HCT116 (cell line): ENCODE results near the gene ZC3H12A. TPM values are rescaled to one million over a fixed set of nuclear protein-coding genes. Genes with fewer than 3 reads are reported as not detected.

Source experiments
- ATAC-seq: fragments of 200-7000 bp; cut with Tn5 transposase; 2 replicates; pipeline ENCODE4 v1.9.1; 2020; ENCODE audit warnings: mild to moderate bottlenecking, moderate library complexity
- BruUV-seq: library from RNA; stranded (reverse); fragments of 400-500 nt; replicated peaks from 2 replicates; lab custom pipeline; 2021; lab: Mats Ljungman, UMichigan
- CTCF ChIA-PET: fragments of 300-600 bp; sonication (Branson Sonifier 250); formaldehyde crosslinking; loops from one replicate; lab custom pipeline; 2021; ENCODE audit warnings: antibody characterized with exemption; lab: Charles Lee
- POLR2A ChIA-PET: fragments of 300-600, 350-600 bp; sonication (Branson Sonifier 250); formaldehyde crosslinking; loops from one replicate; lab custom pipeline; 2021; ENCODE audit warnings: antibody characterized with exemption; lab: Charles Lee
- RAD21 ChIA-PET, 2 experiments: fragments of 300-600 bp; sonication (Branson Sonifier 250); formaldehyde crosslinking; loops; one replicate each; lab custom pipeline; 2023; ENCODE audit warnings: low total read pairs in 2 of 2; ENCODE audit not compliant: uncharacterized antibody in 2 of 2, unreplicated experiment in 2 of 2, low non-redundant PET in 1 of 2; lab: Charles Lee
- DNase-seq: peaks from one replicate; pipeline ENCODE4 v3.0.0-alpha.2; 2010; ENCODE audit warnings: low read depth, low spot score
- H2AFZ ChIP-seq: fragments of 200-600 bp; shearing (Covaris generic), sonication (generic); 2 replicates; pipeline ENCODE4 v1.6.1; 2017; ENCODE audit warnings: low read depth, mixed run types, mixed read lengths, antibody characterized with exemption, low read length; ENCODE audit not compliant: poor library complexity, severe bottlenecking
- H3K27ac ChIP-seq: 2 replicates; pipeline ENCODE4 v1.5.1; 2012; ENCODE audit warnings: low read depth, low read length
- H3K27me3 ChIP-seq: fragments of 200-600 bp; sonication (generic); 2 replicates; pipeline ENCODE4 v1.6.1; 2016; ENCODE audit warnings: mixed run types, low read length, mixed read lengths; ENCODE audit not compliant: insufficient read depth
- H3K36me3 ChIP-seq, 2 experiments: fragments of 200-500 bp in 1 of 2; fragments of 200-600 bp in 1 of 2; sonication (Bioruptor generic) in 1 of 2; sonication (generic) in 1 of 2; 2 replicates each; pipeline versions ENCODE4 v1.5.1 to v1.6.1; 2014 to 2016; ENCODE audit warnings: low read length in 2 of 2, inconsistent platforms in 1 of 2, mixed read lengths in 1 of 2, mixed run types in 1 of 2; ENCODE audit not compliant: insufficient read depth in 2 of 2, control insufficient read depth in 1 of 2
- H3K4me1 ChIP-seq, 2 experiments: fragments of 200-600 bp in 1 of 2; sonication (generic) in 1 of 2; 2 replicates each; pipeline versions ENCODE4 v1.5.1 to v1.6.1; 2012 to 2017; ENCODE audit warnings: low read length in 2 of 2, inconsistent platforms in 1 of 2, mild to moderate bottlenecking in 1 of 2, mixed read lengths in 1 of 2, mixed run types in 1 of 2, moderate library complexity in 1 of 2; ENCODE audit not compliant: insufficient read depth in 2 of 2, control insufficient read depth in 1 of 2
- H3K4me2 ChIP-seq: fragments of 200-600 bp; sonication (generic); 2 replicates; pipeline ENCODE4 v1.6.1; 2017; ENCODE audit warnings: mixed run types, low read length, mixed read lengths
- H3K4me3 ChIP-seq, 2 experiments: fragments of 200-600 bp in 1 of 2; sonication (generic) in 1 of 2; replicated peaks in 1 of 2; 2 replicates each; pipeline ENCODE4 v1.5.1; 2011 to 2016; ENCODE audit warnings: low read length in 2 of 2, control low read depth in 1 of 2, low read depth in 1 of 2, mild to moderate bottlenecking in 1 of 2, mixed read lengths in 1 of 2, mixed run types in 1 of 2
- H3K79me2 ChIP-seq: fragments of 200-600 bp; sonication (generic); 2 replicates; pipeline ENCODE4 v1.6.1; 2017; ENCODE audit warnings: mild to moderate bottlenecking, mixed run types, low read length, moderate library complexity, mixed read lengths; ENCODE audit not compliant: insufficient read depth
- H3K9ac ChIP-seq: fragments of 200-600 bp; sonication (generic); 2 replicates; pipeline ENCODE4 v1.6.1; 2016; ENCODE audit warnings: low read length, mixed read lengths
- H3K9me2 ChIP-seq: fragments of 200-600 bp; sonication (generic), shearing (Covaris generic); 2 replicates; pipeline ENCODE4 v1.6.1; 2017; ENCODE audit warnings: mixed run types, mild to moderate bottlenecking, moderate library complexity; ENCODE audit not compliant: insufficient read depth
- H3K9me3 ChIP-seq, 2 experiments: fragments of 200-500 bp in 1 of 2; fragments of 200-600 bp in 1 of 2; sonication (Bioruptor generic) in 1 of 2; sonication (generic) in 1 of 2; 2 replicates each; pipeline ENCODE4 v1.6.1; 2014 to 2017; ENCODE audit warnings: low read length in 2 of 2, mixed read lengths in 2 of 2, inconsistent platforms in 1 of 2, low read depth in 1 of 2, mild to moderate bottlenecking in 1 of 2, mixed run types in 1 of 2, moderate library complexity in 1 of 2; ENCODE audit not compliant: control insufficient read depth in 1 of 2, insufficient read depth in 1 of 2
- H4K20me1 ChIP-seq: fragments of 200-600 bp; sonication (generic), shearing (Covaris generic); 2 replicates; pipeline ENCODE4 v1.6.1; 2017; ENCODE audit warnings: mixed run types, mild to moderate bottlenecking, moderate library complexity; ENCODE audit not compliant: insufficient read depth
- ATF3 ChIP-seq: IDR thresholded peaks from 2 replicates; pipeline ENCODE4 v1.6.1; 2012
- CTCF ChIP-seq, 3 experiments: fragments of 200-600 bp in 1 of 3; sonication (generic) in 1 of 3; IDR thresholded peaks in 2 of 3; conservative IDR thresholded peaks in 1 of 3; 2 replicates each; pipeline ENCODE4 v1.5.1; 2012 to 2017; ENCODE audit warnings: low read depth in 2 of 3, low read length in 2 of 3, antibody characterized with exemption in 1 of 3, borderline replicate concordance in 1 of 3, control low read depth in 1 of 3, mild to moderate bottlenecking in 1 of 3, mixed read lengths in 1 of 3, mixed run types in 1 of 3, moderate library complexity in 1 of 3; ENCODE audit not compliant: insufficient read depth in 1 of 3
- EGR1 ChIP-seq: IDR thresholded peaks from 2 replicates; pipeline ENCODE4 v1.6.1; 2012; ENCODE audit warnings: low read depth
- ELF1 ChIP-seq: IDR thresholded peaks from 2 replicates; pipeline ENCODE4 v1.6.1; 2012; ENCODE audit warnings: low read depth, borderline replicate concordance
- EZH2 ChIP-seq: fragments of 200-600 bp; sonication (generic); IDR thresholded peaks from 2 replicates; pipeline ENCODE4 v1.6.1; 2017; ENCODE audit warnings: antibody characterized with exemption, mixed run types
- EZH2phosphoT487 ChIP-seq: fragments of 200-600 bp; IDR thresholded peaks from 2 replicates; pipeline ENCODE4 v1.6.1; 2018; ENCODE audit warnings: antibody characterized with exemption, borderline replicate concordance
- FOSL1 ChIP-seq: IDR thresholded peaks from 2 replicates; pipeline ENCODE4 v1.6.1; 2012; ENCODE audit warnings: low read depth
- JUND ChIP-seq: IDR thresholded peaks from 2 replicates; pipeline ENCODE4 v1.6.1; 2012
- POLR2A ChIP-seq: IDR thresholded peaks from 2 replicates; pipeline ENCODE4 v1.7.0; 2011; ENCODE audit warnings: borderline replicate concordance; ENCODE audit not compliant: insufficient read depth, insufficient read length; ENCODE audit errors: extremely low read depth
- POLR2AphosphoS5 ChIP-seq: IDR thresholded peaks from 2 replicates; pipeline ENCODE4 v1.6.1; 2011; ENCODE audit warnings: mild to moderate bottlenecking, low read depth, low read length, moderate library complexity
- RAD21 ChIP-seq: IDR thresholded peaks from 2 replicates; pipeline ENCODE4 v1.6.1; 2012; ENCODE audit warnings: low read depth, mild to moderate bottlenecking
- SIN3A ChIP-seq: IDR thresholded peaks from 2 replicates; pipeline ENCODE4 v1.6.1; 2012; ENCODE audit warnings: low read depth
- SP1 ChIP-seq: IDR thresholded peaks from 2 replicates; pipeline ENCODE4 v1.6.1; 2012; ENCODE audit warnings: low read depth
- SRF ChIP-seq: IDR thresholded peaks from 2 replicates; pipeline ENCODE4 v1.6.1; 2012; ENCODE audit warnings: low read depth
- YY1 ChIP-seq: IDR thresholded peaks from 2 replicates; pipeline ENCODE4 v1.6.1; 2011; ENCODE audit warnings: low read length, low read depth, moderate library complexity, mild to moderate bottlenecking; ENCODE audit not compliant: insufficient replicate concordance; ENCODE audit errors: extremely low read depth
- ZBTB33 ChIP-seq: IDR thresholded peaks from 2 replicates; pipeline ENCODE4 v1.6.1; 2011; ENCODE audit warnings: mild to moderate bottlenecking, low read length, moderate library complexity; ENCODE audit not compliant: insufficient replicate concordance; ENCODE audit errors: extremely low read depth
- ZFX ChIP-seq: fragments of 450-650 bp; IDR thresholded peaks from 2 replicates; pipeline ENCODE4 v1.6.1; 2017
- ZNF274 ChIP-seq: fragments of 200-500 bp; sonication (Bioruptor generic); IDR thresholded peaks from 2 replicates; pipeline ENCODE4 v1.6.1; 2014; ENCODE audit warnings: mild to moderate bottlenecking, low read depth, low read length, inconsistent platforms
- intact Hi-C: fragments of 100-400 bp; cut with micrococcal nuclease; formaldehyde crosslinking; loops from 2 replicates; pipeline ENCODE4 v1.10.0; 2022
- total RNA-seq: library from RNA; stranded (reverse); gene quantifications from one replicate; pipeline ENCODE4 v1.2.1, GENCODE V29; 2021; ENCODE audit not compliant: unreplicated experiment

Gene ZC3H12A
- total RNA-seq, 1 experiment from 2014 or later: 10.6 TPM

GRCh38 chr1:37514350-37515184, 40.2 kb downstream of the ZC3H12A start, which contains the start of gene MEAF6 (continued):
- TF ChIP-seq EGR1 (no peak), EZH2phosphoT487 (no peak), SP1 (no peak), RAD21 (0 out of 2 replicates have a peak, but pooled peaks have one; percentile 8), ATF3 (no peak)

GRCh38 chr1:37515185-37516034, 41.0 kb downstream of the ZC3H12A start:
- Histone ChIP-seq H3K9me2 (no peaks in the 10 kb centered on the region), H3K9me3 (no peaks in the 10 kb centered on the region), H3K27ac (peak overlapping the region; percentile 71), H3K9ac (peak overlapping the region; percentile 70), H4K20me1 (no peaks in the 10 kb centered on the region), H3K36me3 (peaks cover 12 to 16% of the 10 kb centered on the region in 2 experiments), H2AFZ (no peak overlapping the region), H3K27me3 (no peaks in the 10 kb centered on the region), H3K4me3 (peak overlapping the region; percentile 41 to 82), H3K79me2 (peaks cover 23% of the 10 kb centered on the region), H3K4me1 (peaks cover 10 to 19% of the 10 kb centered on the region in 2 experiments; a peak in 3 of 4 replicates), H3K4me2 (peak overlapping the region; percentile 85)
- BruUV-seq: TSS peak; percentile 97
- ChIA-PET CTCF (interaction anchor here (1.2 to 1.8 kb wide), 7 partner anchors 9 to 175 kb away, joined by 3 to 10 read pairs (median 6); partner anchors contain the start of gene SNIP1), RAD21 (interaction anchor here in 1 of 2 experiments (0.6 kb wide), 2 partner anchors 9 to 33 kb away, joined by 3 to 4 read pairs; no protein-coding TSS in a partner anchor), POLR2A (interaction anchor here (1.0 kb wide), 1 partner anchor 42 kb away, joined by 3 read pairs; no protein-coding TSS in a partner anchor)
- intact Hi-C loops: no loop called here
- ATAC-seq (no peak), DNase-seq (no peak)
- no peak for TF ChIP-seq YY1
- TF ChIP-seq ZBTB33: no peak
- no peak for TF ChIP-seq FOSL1
- TF ChIP-seq ZFX: no peak
- TF ChIP-seq ELF1: no peak
- no peak for TF ChIP-seq RAD21
- TF ChIP-seq POLR2AphosphoS5: no peak
- TF ChIP-seq CTCF (IDR thresholded peaks at IDR 0.05 in 2 of 3, conservative IDR thresholded peaks at IDR 0.05 in 1 of 3; ENCODE audit: borderline replicate concordance in 1 of 3, insufficient read depth in 1 of 3, low read depth in 2 of 3, low read length in 2 of 3): no peak
- no peak for TF ChIP-seq ATF3
- TF ChIP-seq EZH2: no peak
- TF ChIP-seq JUND: no peak
- TF ChIP-seq POLR2A: no peak
- TF ChIP-seq ZNF274: no peak
- no peak for TF ChIP-seq EZH2phosphoT487
- no peak for TF ChIP-seq SIN3A
- no peak for TF ChIP-seq SP1
- no peak for TF ChIP-seq SRF
